GM19023 (cell line): ENCODE results near the gene FGGY.
"Not testable (repeated sequence)": the region's sequence is repeated elsewhere in the genome, so short reads cannot be mapped to it uniquely, and the experiment has no call there.

ENCODE experiments used
- ATAC-seq: cut with Tn5 transposase; IDR thresholded peaks from one replicate; pipeline ENCODE4 v1.9.1; 2021; ENCODE audit warnings: mild to moderate bottlenecking, moderate library complexity; ENCODE audit not compliant: unreplicated experiment

Gene FGGY

DNA sequence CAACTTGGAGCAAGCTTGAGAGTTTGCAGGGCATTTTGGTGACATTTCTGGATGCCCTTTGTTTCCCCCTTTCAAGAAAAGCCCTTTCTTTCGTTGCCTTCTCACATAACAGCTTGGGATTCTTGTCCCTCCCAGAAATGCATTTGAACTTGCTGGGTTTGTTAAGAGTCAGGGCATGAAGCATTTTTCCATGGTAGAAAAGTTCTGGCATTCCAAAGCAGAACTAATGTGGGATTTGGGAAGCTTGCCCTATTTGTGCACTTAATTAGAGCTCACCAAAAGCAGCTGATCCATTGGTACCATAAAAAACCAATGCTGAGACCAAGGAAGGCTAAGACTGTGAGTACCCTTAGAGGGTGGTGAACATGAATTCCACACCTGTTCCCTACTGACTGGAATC, 418.1 kb downstream of the FGGY start:
- no peak for ATAC-seq

DNA sequence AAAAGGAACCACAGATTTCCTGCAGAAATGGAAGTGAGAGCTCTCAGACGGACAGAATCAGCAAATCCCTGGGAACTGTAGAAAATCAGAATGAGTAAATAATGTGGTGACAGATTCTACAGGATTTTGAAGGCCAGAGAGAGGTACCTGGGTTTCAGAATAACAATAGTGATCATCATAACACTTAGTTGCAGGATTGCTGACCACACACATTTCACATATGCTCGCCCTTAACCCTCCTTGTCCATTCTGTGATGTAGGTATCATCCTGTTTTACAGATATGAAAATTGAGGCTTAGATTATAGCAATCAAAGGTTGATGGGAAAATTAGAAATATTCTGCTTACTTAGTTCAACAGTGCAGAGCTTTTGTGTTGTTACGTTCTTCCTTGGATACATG, 419.9 kb downstream of the FGGY start:
- ATAC-seq, result no peak

DNA sequence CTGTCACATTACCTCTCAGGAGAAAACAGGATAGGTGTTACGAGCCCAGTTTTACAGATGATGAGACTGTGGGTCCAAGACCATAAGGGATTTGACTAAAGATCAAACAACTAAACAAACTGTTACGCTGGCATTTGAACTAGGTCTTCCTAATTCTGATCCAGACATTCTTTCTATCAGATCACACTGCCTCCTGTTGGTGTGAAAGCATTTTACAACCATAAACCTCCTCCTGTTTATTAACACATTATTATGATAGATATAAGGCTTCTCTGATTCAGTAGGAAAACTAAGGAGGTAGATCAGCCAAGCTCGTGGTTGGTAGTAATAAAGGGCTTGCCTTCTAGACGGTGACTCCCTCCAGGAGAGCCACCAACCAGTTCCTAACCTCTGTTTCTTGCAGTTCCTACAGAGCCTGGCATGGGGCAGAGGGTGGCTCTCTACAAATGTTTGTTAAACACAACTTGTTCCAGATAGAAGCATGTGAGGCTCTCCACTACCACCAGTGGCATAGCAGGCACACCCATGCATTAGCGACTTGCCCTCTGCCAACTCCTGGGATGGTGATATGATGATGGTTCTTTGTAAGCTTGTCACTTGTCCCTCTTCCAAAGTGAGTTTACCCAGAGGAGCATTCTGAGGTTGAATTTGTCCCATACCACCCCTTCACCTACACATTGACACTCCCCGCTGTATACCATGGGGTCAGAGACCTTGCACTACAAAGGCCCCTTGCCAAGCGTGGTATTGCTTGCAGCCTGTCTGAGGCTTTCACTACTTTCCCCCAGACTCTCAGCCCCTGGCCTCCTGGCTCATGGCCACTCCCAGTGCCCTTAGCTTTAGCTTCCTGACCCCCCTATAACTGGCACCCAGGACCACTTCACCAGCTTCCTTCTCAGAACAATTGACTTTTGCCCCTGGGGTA, 421.4 kb downstream of the FGGY start:
- no peak for ATAC-seq

DNA sequence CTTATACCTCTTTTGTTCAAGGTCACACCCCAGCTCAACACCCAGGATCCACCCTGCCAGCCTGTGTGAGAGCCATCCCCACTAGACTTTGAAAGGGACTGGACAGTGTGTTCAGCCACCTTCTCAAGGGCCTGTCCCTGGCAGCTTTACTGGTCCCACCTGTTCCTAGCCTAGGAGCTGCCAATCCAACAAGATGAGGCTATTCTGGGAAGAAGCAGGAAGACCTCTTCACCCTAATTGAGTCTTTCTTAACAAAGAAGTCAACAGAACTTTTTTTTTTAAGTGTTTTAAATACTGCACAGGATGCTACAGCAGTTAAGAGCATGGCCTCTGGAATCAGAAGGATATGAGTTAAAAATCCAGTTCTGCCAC, 422.1 kb downstream of the FGGY start:
- no peak for ATAC-seq

DNA sequence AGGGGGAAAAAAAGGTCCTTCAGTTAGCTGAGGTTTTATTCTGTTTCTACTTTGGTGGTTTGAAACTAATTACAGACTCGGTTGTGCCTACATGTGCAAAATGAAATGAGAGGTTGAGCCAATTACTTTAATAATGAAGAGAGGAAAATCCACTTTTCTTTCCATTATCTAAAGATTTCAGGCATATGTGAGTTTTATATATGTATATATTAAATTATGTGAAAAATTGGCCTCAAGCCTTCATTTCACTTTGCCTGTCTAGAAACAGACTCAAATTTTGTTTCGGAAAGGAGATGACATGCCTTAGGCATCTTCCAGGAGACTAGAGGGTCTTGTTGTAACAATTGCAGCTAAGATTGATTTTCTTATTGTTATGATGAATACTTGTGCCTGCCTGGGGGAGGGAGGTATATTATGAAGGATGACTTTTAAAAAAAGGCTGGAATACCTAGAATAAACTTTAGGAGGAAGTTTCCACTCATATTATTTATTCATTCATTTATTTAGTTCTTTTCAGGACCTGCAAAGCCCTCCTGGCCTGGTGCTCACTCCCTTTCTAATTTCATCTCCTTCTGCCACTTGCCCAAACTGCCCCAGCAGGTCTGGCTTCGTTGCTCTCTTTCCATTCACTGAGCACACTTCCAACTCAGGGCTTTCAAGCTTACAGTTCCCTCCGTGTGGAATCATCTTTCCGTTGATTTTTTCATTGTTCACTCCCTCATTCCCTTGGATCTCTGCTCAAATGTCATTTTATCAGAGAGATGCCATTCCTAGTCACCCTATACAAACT, 423.6 kb downstream of the FGGY start:
- ATAC-seq, result no peak

DNA sequence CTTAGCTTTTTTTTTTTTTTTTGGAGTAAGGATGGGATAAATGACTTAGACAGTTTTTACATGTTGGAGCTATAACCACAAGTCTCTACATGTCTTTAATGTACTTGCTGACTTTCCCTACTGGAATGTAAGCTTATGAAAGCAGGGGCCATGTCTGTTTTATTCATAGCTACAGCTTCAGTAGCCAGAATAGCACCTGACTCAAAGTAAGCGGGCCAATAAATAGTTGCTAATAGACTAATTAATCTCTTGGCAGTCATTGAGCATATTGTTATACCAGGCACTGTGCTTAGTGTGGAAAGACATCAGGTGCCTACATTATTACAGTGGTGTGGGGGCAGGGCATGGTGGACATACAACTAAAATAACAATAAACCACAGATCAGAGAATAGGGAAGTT, 433.4 kb downstream of the FGGY start:
- ATAC-seq, result no peak

DNA sequence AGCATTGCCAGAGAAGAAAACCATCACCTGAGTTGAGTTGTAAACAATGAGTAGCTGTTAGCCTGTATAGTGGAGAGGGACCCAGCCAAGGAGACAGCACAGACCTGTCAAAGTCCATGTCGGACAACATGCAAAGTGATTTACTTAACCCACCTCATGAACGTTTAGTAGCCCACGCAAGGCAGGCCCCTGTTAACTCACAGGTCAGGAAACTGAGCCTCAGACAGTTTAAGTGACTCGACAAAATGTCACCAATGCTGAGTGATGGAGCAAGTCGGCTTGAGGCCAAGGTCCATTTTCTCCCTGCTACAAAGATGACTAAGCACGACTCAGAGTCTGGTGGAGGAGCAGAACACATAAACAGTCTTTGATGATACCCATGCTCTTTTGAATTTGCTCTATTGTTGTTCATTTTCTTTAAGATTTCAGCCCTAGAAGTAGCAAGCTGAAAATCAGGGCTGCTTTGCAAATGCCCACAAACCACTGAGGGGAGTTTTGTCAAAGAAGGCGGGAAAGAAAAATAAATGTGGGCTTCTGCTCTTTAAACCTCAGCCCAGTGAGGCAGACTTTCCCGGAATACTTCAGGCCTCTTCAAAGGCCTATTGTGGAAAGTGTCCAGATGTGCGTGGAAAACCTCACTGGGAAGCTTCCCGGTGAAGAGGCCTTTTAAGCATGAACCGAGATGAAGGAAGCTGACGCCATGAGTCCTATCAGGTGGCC, 434.0 kb downstream of the FGGY start:
- ATAC-seq, result no peak

DNA sequence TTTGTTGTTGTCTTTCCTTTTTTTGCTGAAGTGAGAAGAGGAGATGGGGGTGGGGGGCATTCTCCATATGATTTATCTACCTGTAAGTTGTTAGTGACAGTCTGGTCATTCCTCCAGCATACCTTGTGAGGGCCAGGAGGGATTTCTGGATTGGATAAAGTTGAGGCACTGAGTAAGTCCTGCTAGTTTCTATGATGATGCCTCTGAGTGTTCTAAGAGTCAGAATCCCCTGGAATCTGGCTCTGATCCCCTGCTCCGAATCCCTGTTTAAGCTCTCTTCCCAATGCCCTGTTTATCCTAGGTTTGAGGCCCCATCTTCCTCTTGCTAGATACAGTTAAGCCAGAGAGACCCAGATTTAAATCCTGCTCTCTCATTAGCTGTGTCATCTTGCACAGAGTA, 434.7 kb downstream of the FGGY start:
- ATAC-seq, result no peak

DNA sequence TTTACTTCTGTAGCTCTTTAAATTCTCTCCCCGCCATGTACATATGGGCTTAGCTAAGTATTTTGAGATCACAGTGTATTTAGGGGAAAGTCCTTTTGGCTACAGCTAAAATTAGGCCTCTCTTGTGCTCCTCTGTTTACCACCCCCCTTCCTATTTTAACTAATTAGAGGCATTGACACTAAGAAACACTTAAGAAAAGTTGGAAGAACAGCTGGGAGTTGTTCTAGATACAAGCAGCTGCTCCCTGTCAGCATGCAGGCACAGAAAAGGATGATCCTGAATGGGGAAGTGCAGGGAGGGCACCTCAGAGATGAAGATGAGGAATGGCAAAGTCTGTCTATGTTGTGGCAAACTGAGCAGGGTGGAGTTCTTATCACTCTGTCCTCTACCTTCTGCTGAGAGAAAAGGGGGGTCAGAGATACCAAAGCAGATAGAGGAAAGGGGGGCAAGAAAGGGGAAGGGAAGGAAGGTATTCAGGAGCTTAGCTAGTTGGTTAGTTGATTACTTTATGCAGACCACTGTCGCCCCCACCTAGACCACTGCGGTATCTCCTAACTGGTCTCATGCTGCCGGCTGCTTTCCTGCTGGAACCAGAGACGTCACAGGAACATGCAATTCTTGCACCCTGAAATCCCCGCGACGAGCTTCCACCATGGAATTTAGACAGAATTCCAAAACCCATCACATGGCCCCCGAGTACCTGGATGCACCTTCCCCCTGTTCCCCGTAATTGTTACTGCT, 435.5 kb downstream of the FGGY start:
- ATAC-seq, result no peak

DNA sequence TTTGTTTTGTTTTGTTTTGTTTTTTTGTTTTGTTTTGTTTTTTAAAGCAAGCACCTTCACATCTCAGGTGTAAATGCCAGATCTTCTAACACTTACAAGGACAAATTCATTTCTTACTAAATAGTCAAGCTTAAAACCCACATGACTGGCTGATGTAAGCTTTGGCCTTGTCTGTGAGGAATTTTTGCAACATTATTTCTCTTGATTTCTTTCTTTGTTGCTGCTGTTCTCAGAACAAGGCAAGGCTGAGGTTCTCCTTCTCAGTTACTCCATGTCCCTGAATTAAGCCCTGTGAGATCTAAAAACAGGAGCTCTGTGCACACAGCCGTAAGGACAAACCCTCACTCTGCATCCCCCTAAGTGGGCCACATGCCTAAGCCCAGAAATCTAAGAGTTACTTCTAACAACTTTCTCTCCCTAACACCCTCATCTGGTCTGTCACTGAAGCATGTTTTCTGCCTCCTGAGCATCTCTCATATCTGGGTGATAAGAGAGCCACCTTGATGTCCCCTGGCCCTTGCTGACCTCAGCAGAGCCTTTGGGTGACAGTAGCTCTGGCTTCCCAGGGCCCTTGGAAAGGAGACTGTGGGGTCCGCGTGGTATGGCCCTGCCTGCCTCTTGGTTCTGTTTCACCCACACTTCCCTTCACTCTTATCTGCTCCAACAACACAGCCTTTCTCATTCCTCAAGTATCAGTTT, 436.7 kb downstream of the FGGY start:
- ATAC-seq, result no peak

DNA sequence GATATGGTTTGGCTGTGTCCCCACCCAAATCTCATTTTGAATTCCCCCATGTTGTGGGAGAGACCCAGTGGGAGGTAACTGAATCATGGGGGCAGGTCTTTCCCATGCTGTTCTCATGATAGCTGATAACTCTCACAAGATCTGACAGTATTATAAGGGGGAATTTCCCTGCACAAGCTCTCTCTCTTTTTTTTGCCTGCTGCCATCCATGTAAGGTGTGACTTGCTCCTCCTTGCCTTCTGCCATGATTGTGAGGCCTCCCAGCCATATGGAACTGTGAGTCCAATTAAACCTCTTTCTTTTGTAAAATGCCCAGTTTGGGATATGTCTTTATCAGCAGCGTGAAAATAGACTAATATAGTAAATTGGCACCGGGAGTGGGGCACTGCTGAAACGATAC, 439.0 kb downstream of the FGGY start:
- ATAC-seq, result not testable (repeated sequence)

DNA sequence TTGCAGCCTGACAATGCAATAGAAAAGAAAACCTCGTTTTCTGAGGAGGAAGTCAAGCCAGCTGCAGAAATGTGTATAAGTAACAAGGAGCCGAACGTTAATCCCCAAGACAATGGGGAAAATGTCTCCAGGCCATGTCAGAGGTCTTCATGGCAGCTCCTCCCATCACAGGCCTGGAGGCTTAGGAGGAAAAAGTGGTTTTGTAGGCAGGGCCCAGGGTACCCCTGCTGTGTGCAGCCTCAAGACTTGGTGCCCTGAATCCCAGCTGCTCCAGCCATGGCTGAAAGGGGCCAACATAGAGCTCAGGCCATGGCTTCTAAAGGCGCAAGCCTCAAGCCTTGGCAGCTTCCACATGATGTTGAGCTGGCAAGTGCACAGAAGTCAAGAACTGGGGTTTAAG, 439.9 kb downstream of the FGGY start:
- ATAC-seq, result no peak

DNA sequence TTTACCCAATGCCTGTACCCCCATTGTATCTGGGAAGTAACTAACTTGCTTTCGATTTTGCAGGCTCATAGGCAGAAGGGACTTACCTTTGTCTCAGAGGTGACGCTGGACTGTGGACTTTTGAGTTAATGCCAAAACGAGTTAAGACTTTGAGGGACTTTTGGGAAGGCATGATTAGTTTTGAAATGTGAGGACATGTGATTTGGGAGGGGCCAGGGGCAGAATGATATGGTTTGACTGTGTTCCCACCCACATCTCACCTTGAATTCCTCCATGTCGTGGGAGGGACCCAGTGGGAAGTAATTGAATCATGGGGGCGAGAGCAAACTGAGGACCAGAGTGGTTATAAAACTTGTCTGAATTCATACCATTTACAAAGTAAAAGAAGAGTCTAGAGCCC, 440.7 kb downstream of the FGGY start:
- ATAC-seq, result no peak

DNA sequence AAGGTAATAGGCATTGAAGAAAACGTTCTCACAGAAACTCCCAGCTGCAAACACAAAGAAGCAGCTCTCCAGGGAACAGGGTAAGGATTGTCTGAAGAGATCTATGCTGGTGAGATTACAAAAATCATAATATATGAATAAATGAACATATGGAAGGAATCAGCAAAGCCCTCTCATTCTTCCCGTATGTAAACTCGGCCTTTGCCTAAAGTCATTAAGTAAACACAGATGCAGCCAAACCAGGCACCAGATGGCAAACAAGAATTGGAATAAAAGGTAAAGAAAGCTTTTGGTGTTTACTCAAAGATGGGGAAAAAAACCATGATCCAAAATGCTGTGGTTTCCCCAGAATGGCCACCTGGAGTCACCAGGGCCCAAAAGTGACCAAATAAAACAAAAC, 441.3 kb downstream of the FGGY start:
- no peak for ATAC-seq

DNA sequence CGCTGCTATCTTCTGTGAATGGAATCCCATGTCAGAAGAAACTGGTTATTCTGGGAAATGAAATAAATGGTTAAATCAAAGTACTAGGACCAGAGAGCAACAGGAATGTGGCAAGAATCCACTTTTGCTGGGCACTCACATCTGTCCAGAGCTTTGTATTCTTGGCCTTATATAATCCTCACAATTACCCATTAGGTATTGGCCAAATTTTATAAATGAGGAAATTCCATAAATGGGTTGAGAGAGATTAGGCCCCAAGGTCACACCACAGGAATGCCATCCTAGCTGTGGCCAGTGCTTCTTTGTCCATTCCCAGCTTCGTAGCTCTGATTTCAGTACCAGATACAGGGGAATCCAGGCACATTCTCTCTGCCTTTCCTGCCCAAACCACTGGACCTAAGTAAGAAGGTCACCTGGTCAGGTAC, 441.7 kb downstream of the FGGY start:
- no peak for ATAC-seq

DNA sequence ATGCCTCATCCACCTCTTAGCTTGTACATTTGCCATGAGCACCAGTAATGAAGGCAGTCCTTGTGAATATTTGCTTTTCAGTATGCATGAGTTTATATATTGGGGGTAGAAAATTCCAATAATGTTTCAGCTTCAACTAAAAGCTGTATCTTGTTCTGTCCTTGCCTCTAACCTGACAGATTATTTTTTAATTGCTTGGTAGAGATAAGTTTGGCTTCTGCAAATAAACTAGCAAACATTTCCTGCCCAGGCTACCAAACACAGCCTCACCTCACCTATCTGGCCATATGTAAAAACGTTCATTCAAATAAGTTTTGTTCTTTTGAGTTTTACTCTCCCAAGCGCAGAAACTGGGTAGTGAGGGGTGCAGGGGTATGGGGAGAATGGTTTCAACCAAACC, 442.2 kb downstream of the FGGY start:
- no peak for ATAC-seq

DNA sequence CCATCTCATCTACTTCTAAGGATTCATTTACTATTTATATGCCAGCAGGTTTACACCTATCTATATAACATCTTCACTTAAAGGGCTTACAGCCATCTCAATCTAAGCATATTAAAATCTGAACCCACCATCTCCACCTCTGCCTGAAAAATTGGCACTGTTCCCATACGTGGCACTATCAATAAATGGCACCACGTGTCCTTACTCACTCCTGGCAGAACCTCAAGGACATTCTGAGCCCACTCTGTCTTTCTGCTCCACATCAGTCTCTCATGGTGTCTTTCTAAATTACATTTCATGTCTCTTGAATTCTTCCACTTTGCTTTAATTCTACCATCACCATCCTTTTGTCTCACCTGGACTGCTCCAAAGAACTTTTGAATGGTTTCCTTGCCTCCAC, 445.6 kb downstream of the FGGY start:
- ATAC-seq, result no peak

DNA sequence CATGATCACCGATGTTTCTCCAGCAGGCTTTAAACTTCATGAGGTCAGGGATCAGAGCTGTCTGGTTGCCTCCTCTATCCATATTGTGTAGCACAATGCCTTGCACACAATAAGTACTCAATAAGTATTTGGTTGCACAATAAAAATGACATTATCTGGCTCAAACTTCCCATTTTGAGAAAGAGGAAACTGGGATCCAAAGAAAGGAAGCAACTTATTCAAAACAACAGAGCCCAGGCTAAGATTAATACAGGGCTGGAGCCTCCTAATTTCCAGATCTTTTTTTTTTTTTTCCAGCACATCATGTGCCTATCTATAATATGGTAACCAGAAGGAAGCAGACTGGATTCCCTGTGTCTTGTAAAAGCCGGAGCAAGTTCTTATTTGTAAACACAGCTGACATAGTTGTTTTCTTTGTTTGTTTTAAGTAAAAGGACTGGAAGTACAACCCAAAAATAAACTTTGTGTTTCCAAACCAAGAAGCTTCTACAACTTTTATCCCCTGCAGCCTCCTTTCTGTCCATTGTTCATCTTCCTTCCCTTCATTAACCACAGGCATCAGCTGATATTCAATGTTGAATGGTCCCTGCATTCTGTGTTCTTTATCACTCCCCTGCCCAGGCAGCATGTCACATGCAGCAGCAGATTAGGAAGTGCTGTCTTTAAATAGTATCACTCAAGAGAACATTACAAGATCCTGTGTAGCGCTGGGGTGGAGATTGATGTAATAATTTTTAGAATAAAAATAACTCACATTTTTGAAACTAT, 446.6 kb downstream of the FGGY start:
- ATAC-seq, result no peak

DNA sequence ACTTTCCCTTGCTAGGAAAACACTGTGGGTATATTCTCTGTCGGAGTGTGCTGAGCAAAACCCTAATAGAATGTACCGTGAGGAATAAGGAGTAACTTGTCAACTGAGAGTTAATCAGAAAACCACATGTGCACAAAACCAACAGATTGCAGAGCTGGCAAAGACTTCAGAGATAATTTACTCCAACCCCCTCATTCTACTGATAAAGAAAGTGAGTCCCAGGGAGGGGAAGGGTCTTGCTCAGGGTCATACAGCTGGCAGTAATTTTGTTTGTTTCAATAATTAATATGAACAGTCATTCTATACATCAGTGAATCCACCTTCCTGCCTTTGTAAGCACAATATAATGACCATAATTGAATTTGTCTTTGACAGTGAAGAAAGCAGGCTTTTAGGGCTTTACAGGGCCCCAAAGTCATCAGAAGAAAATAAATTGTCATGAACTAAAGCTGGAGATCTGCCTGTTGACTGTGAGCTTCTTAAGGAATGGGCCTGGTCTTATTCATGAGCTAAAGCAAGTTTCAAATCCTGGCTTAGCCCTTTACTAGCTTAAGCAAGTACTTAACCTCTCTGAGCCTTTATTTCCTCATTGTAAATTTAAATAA, 450.6 kb downstream of the FGGY start:
- ATAC-seq, result no peak
